MCF 10A (cell line): ENCODE results near the gene ABCE1. TPM values are rescaled to one million over a fixed set of nuclear protein-coding genes. Genes with fewer than 3 reads are reported as not detected.

Source experiments
- BruUV-seq: library from RNA; stranded (reverse); fragments of 400-500 nt; replicated peaks from 2 replicates; lab custom pipeline; 2021; lab: Mats Ljungman, UMichigan
- CTCF ChIA-PET: fragments of 300-600 bp; sonication (Branson Sonifier 250); formaldehyde crosslinking; extraction: SDS; loops from one replicate; lab custom pipeline; 2021; ENCODE audit warnings: antibody characterized with exemption, inconsistent platforms; lab: Yijun Ruan, JAX
- POLR2A ChIA-PET: fragments of 300-600, 350-650 bp; sonication (Branson Sonifier 250); formaldehyde crosslinking; extraction: SDS; loops from one replicate; lab custom pipeline; 2020; ENCODE audit warnings: antibody characterized with exemption, inconsistent platforms; lab: Yijun Ruan, JAX
- DNase-seq: peaks from one replicate; pipeline ENCODE4 v3.0.0-alpha.2; 2018; ENCODE audit not compliant: unreplicated experiment
- H3K27ac Mint-ChIP-seq: one replicate; pipeline ENCODE4 v1.8.0; 2022; ENCODE audit warnings: mild to moderate bottlenecking, low read depth, mixed read lengths; ENCODE audit not compliant: unreplicated experiment
- H3K27me3 Mint-ChIP-seq: one replicate; pipeline ENCODE4 v1.8.0; 2022; ENCODE audit warnings: mixed read lengths; ENCODE audit not compliant: insufficient read depth, unreplicated experiment
- H3K36me3 Mint-ChIP-seq: one replicate; pipeline ENCODE4 v1.8.0; 2022; ENCODE audit warnings: mild to moderate bottlenecking, moderate library complexity, mixed read lengths; ENCODE audit not compliant: insufficient read depth, unreplicated experiment
- H3K4me1 Mint-ChIP-seq: one replicate; pipeline ENCODE4 v1.8.0; 2022; ENCODE audit warnings: mixed read lengths; ENCODE audit not compliant: insufficient read depth, unreplicated experiment
- H3K4me3 Mint-ChIP-seq: one replicate; pipeline ENCODE4 v1.8.0; 2022; ENCODE audit warnings: mild to moderate bottlenecking, moderate library complexity, mixed read lengths; ENCODE audit not compliant: unreplicated experiment
- H3K9me3 Mint-ChIP-seq: one replicate; pipeline ENCODE4 v1.8.0; 2022; ENCODE audit warnings: mixed read lengths; ENCODE audit not compliant: unreplicated experiment
- CTCF ChIP-seq: fragments of 200-600 bp; IDR thresholded peaks from one replicate; pipeline ENCODE4 v1.8.0; 2022; ENCODE audit warnings: antibody characterized with exemption, mild to moderate bottlenecking; ENCODE audit not compliant: unreplicated experiment
- intact Hi-C: fragments of 100-400 bp; cut with micrococcal nuclease; formaldehyde crosslinking; loops from 2 replicates; pipeline ENCODE4 v1.14.1; 2022
- total RNA-seq: library from RNA; stranded (reverse); gene quantifications from 2 replicates; pipeline ENCODE4 v1.2.3, GENCODE V29; 2022

Gene ABCE1
- total RNA-seq, 1 experiment from 2014 or later: 136 TPM

- no peak for TF ChIP-seq CTCF
- BruUV-seq: no TSS peak
- no peak for DNase-seq
- Mint-ChIP-seq H3K27ac (no peak overlapping the region), H3K27me3 (no peaks in the 10 kb centered on the region), H3K36me3 (peaks cover 93% of the 10 kb centered on the region), H3K4me1 (no peaks in the 10 kb centered on the region), H3K4me3 (no peak overlapping the region), H3K9me3 (no peaks in the 10 kb centered on the region)
- CTCF ChIA-PET: no interaction called here
- POLR2A ChIA-PET: interaction anchor here (1.7 kb wide), 1 partner anchor 10 kb away, joined by 6 read pairs; no protein-coding TSS in a partner anchor
- intact Hi-C loops: no loop called here
Measured at GRCh38 chr4:145148980-145149379, 50.9 kb downstream of the ABCE1 start.

- peaks cover 95% of the 10 kb centered on the region for H3K36me3 Mint-ChIP-seq
- intact Hi-C loops: no loop called here
- BruUV-seq: no TSS peak
- no peak overlapping the region for H3K4me3 Mint-ChIP-seq
- POLR2A ChIA-PET: interaction anchor here (0.6 kb wide), 1 partner anchor 54 kb away, joined by 3 read pairs; no protein-coding TSS in a partner anchor
- H3K9me3 Mint-ChIP-seq: no peaks in the 10 kb centered on the region
- H3K4me1 Mint-ChIP-seq: no peaks in the 10 kb centered on the region
- TF ChIP-seq CTCF: no peak
- CTCF ChIA-PET: interaction anchor here (0.8 kb wide), 1 partner anchor 412 kb away, joined by 4 read pairs; no protein-coding TSS in a partner anchor
- DNase-seq: no peak
- H3K27me3 Mint-ChIP-seq: no peaks in the 10 kb centered on the region
- no peak overlapping the region for H3K27ac Mint-ChIP-seq
Measured at GRCh38 chr4:145153181-145153903, 55.2 kb downstream of the ABCE1 start.

GRCh38 chr4:145153904-145154298 is 55.8 kb downstream of the ABCE1 start:
- CTCF ChIA-PET: interaction anchor here (0.8 kb wide), 1 partner anchor 412 kb away, joined by 4 read pairs; no protein-coding TSS in a partner anchor
- H3K27ac Mint-ChIP-seq: no peak overlapping the region
- BruUV-seq: no TSS peak
- DNase-seq: no peak
- H3K4me1 Mint-ChIP-seq: no peaks in the 10 kb centered on the region
- peaks cover 97% of the 10 kb centered on the region for H3K36me3 Mint-ChIP-seq
- POLR2A ChIA-PET: interaction anchor here (0.6 kb wide), 1 partner anchor 54 kb away, joined by 3 read pairs; no protein-coding TSS in a partner anchor
- H3K4me3 Mint-ChIP-seq: no peak overlapping the region
- no peaks in the 10 kb centered on the region for H3K27me3 Mint-ChIP-seq
- intact Hi-C loops: no loop called here
- H3K9me3 Mint-ChIP-seq: no peaks in the 10 kb centered on the region
- TF ChIP-seq CTCF: no peak

- no peaks in the 10 kb centered on the region for H3K9me3 Mint-ChIP-seq
- H3K36me3 Mint-ChIP-seq: peaks cover 97% of the 10 kb centered on the region
- no peak overlapping the region for H3K27ac Mint-ChIP-seq
- no peak overlapping the region for H3K4me3 Mint-ChIP-seq
- intact Hi-C loops: no loop called here
- H3K4me1 Mint-ChIP-seq: no peaks in the 10 kb centered on the region
- peak; percentile 33 for TF ChIP-seq CTCF
- peak; percentile 45 for DNase-seq
- ChIA-PET POLR2A (no interaction called here), CTCF (interaction anchor here (0.6 to 1.2 kb wide), 4 partner anchors 16 to 1656 kb away, joined by 3 to 4 read pairs (median 3); no protein-coding TSS in a partner anchor)
- BruUV-seq: no TSS peak
- H3K27me3 Mint-ChIP-seq: no peaks in the 10 kb centered on the region
Measured at GRCh38 chr4:145154573-145154972, 56.5 kb downstream of the ABCE1 start.
